GM10266 (cell line): ENCODE results near the gene ACVR2B.

Experiments
- DNase-seq: peaks from one replicate; pipeline ENCODE4 v3.0.0; 2012; ENCODE audit errors: extremely low spot score
- CTCF ChIP-seq: IDR thresholded peaks from 2 replicates; pipeline ENCODE4 v1.5.1; 2012; ENCODE audit warnings: mild to moderate bottlenecking, low read depth; ENCODE audit not compliant: control insufficient read depth, insufficient read depth; ENCODE audit errors: missing control alignments

ACVR2B gene

GRCh38 chr3:38455639-38456430 is 2.1 kb downstream of the ACVR2B start:
- TF ChIP-seq CTCF = no peak
- DNase-seq = peak; percentile 64

- TF ChIP-seq CTCF = no peak
- DNase-seq = peak; percentile 15
Measured at GRCh38 chr3:38457111-38458003, 3.7 kb downstream of the ACVR2B start.

- DNase-seq = no peak
- no peak for TF ChIP-seq CTCF
Measured at GRCh38 chr3:38458796-38459498, 5.3 kb downstream of the ACVR2B start.

- no peak for DNase-seq
- no peak for TF ChIP-seq CTCF
Measured at GRCh38 chr3:38459499-38460048, 5.9 kb downstream of the ACVR2B start.

GRCh38 chr3:38460377-38461270 is 6.9 kb downstream of the ACVR2B start:
- TF ChIP-seq CTCF = no peak
- no peak for DNase-seq

- no peak for TF ChIP-seq CTCF
- DNase-seq = no peak
Measured at GRCh38 chr3:38465588-38466154, 12.0 kb downstream of the ACVR2B start.
